ENCODE measurements around the gene WIPI1.
"Not testable (repeated sequence)": the region's sequence is repeated elsewhere in the genome, so short reads cannot be mapped to it uniquely, and the experiment has no call there.

The WIPI1 gene

GRCh38 chr17:68413597-68414560, 43.4 kb downstream of the WIPI1 start:
- not testable (repeated sequence) for DNase-seq (ENCODE audit: low spot score)

- DNase-seq (ENCODE audit: low spot score), result not testable (repeated sequence)
These were observed 49.6 kb downstream of the WIPI1 start for GRCh38 chr17:68407656-68408055.

GRCh38 chr17:68403837-68404236, 53.5 kb downstream of the WIPI1 start:
- DNase-seq (ENCODE audit: low spot score), result not testable (repeated sequence)

GRCh38 chr17:68403122-68403521, 54.2 kb downstream of the WIPI1 start:
- DNase-seq (ENCODE audit: low spot score), result no peak

- no peak for DNase-seq (ENCODE audit: low spot score)
These were observed 56.0 kb downstream of the WIPI1 start for GRCh38 chr17:68401288-68401687.

- DNase-seq (ENCODE audit: low spot score), result no peak
These were observed 56.9 kb downstream of the WIPI1 start for GRCh38 chr17:68400404-68400735.

GRCh38 chr17:68399638-68400403, 57.5 kb downstream of the WIPI1 start:
- DNase-seq (ENCODE audit: low spot score), result peak; percentile 49

GRCh38 chr17:68398691-68399637, 58.3 kb downstream of the WIPI1 start:
- DNase-seq (ENCODE audit: low spot score), result peak; percentile 64

- no peak for DNase-seq (ENCODE audit: low spot score)
These were observed 60.2 kb downstream of the WIPI1 start for GRCh38 chr17:68397108-68397536.

- no peak for DNase-seq (ENCODE audit: low spot score)
These were observed 60.8 kb downstream of the WIPI1 start for GRCh38 chr17:68396226-68397107.

- DNase-seq (ENCODE audit: low spot score), result no peak
These were observed 62.5 kb downstream of the WIPI1 start for GRCh38 chr17:68394608-68395331.

- DNase-seq (ENCODE audit: low spot score), result no peak
These were observed 65.6 kb downstream of the WIPI1 start for GRCh38 chr17:68391561-68392268.

GRCh38 chr17:68390888-68391545, 66.3 kb downstream of the WIPI1 start:
- DNase-seq (ENCODE audit: low spot score), result no peak

GRCh38 chr17:68389041-68389440, 68.3 kb downstream of the WIPI1 start:
- no peak for DNase-seq (ENCODE audit: low spot score)

GRCh38 chr17:68387435-68388218, 69.7 kb downstream of the WIPI1 start:
- no peak for DNase-seq (ENCODE audit: low spot score)

GRCh38 chr17:68385490-68386215, 71.6 kb downstream of the WIPI1 start:
- no peak for DNase-seq (ENCODE audit: low spot score)

- no peak for DNase-seq (ENCODE audit: low spot score)
These were observed 72.4 kb downstream of the WIPI1 start for GRCh38 chr17:68384941-68385340.
